ENCODE measurements around the gene ZCCHC24. TPM values are rescaled to one million over a fixed set of nuclear protein-coding genes. Genes with fewer than 3 reads are reported as not detected.

ZCCHC24 gene
- total and polyA plus RNA-seq, 2 of the 8 experiments (the other 6 are each of a cell fraction or from before 2014, with no cell fraction given) = 3.9 to 6.9 TPM

DNA sequence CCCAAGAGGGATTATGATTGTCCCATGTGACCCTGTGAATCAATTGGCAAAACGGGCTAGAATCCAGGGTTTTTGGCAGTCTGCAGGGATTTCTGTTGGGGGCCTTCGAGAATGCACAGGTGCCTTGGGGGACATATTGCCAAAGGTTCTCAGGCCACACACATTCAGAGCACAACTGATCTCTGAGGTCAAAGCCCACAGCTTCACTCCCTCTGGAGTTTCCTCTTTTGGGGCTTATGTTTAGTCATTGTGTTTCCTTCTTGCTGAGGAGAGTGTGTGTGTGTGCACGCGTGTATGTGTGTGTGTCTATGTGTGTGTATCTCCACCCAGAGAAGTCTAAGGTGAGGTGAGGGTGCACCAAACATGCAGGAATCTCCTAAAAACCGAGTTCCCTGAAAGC, 89.3 kb downstream of the ZCCHC24 start (continued):
- TF ChIP-seq SIRT6 (IDR thresholded peaks at IDR 0.05; ENCODE audit: low read length) (no peak), TBP (IDR thresholded peaks at IDR 0.05; ENCODE audit: low read depth, low read length) (no peak), POLR2A (IDR thresholded peaks at IDR 0.05; ENCODE audit: control extremely low read depth in 1 of 2, low read depth in 2 of 2, low read length in 2 of 2) (no peak), SIN3A (conservative IDR thresholded peaks at IDR 0.05 in 1 of 2, IDR thresholded peaks at IDR 0.05 in 1 of 2; ENCODE audit: low read depth in 1 of 2, low read length in 2 of 2) (no peak), TCF12 (IDR thresholded peaks at IDR 0.05; ENCODE audit: low read depth, low read length) (no peak), RNF2 (IDR thresholded peaks at IDR 0.05; ENCODE audit: borderline replicate concordance, low read depth, low read length, missing control alignments, poor library complexity, severe bottlenecking) (no peak), YY1 (IDR thresholded peaks at IDR 0.05; ENCODE audit: low read depth, low read length) (no peak)
